ENCODE results near the gene SCAP.
A peak's percentile ranks its signal among the peaks of the same experiment; 100 is the strongest.
"Not testable (repeated sequence)": the region's sequence is repeated elsewhere in the genome, so short reads cannot be mapped to it uniquely, and the experiment has no call there.

Gene SCAP

GRCh38 chr3:47481763-47482162 is 6.0 kb upstream of the SCAP start:
- DNase-seq (ENCODE audit: low read depth in 1 of 2, low spot score in 1 of 2) = not testable (repeated sequence)

- DNase-seq (ENCODE audit: low read depth in 1 of 2, low spot score in 1 of 2) = not testable (repeated sequence)
Measured at GRCh38 chr3:47480267-47480666, 4.5 kb upstream of the SCAP start.

GRCh38 chr3:47479826-47480160 is 4.1 kb upstream of the SCAP start:
- DNase-seq (ENCODE audit: low read depth in 1 of 2, low spot score in 1 of 2) = no peak

GRCh38 chr3:47478022-47478421 is 2.3 kb upstream of the SCAP start:
- no peak for DNase-seq (ENCODE audit: low read depth in 1 of 2, low spot score in 1 of 2)

- no peak for DNase-seq (ENCODE audit: low read depth in 1 of 2, low spot score in 1 of 2)
Measured at GRCh38 chr3:47476644-47477199, 981 bp upstream of the SCAP start.

GRCh38 chr3:47476330-47476626 is 537 bp upstream of the SCAP start:
- DNase-seq (ENCODE audit: low read depth in 1 of 2, low spot score in 1 of 2) = no peak

GRCh38 chr3:47475029-47475569 is 642 bp downstream of the SCAP start:
- DNase-seq (ENCODE audit: low read depth in 1 of 2, low spot score in 1 of 2) = peak in 1 of 2 donors; percentile 10

- no peak for DNase-seq (ENCODE audit: low read depth in 1 of 2, low spot score in 1 of 2)
Measured at GRCh38 chr3:47473391-47473790, 2.4 kb downstream of the SCAP start.

- no peak for DNase-seq (ENCODE audit: low read depth in 1 of 2, low spot score in 1 of 2)
Measured at GRCh38 chr3:47469616-47470015, 6.1 kb downstream of the SCAP start.

- DNase-seq (ENCODE audit: low read depth in 1 of 2, low spot score in 1 of 2) = not testable (repeated sequence)
Measured at GRCh38 chr3:47468315-47468714, 7.4 kb downstream of the SCAP start.

GRCh38 chr3:47464588-47464987 is 11.2 kb downstream of the SCAP start:
- no peak for DNase-seq (ENCODE audit: low read depth in 1 of 2, low spot score in 1 of 2)

- DNase-seq (ENCODE audit: low read depth in 1 of 2, low spot score in 1 of 2) = not testable (repeated sequence)
Measured at GRCh38 chr3:47459534-47460085, 16.1 kb downstream of the SCAP start.

- no peak for DNase-seq (ENCODE audit: low read depth in 1 of 2, low spot score in 1 of 2)
Measured at GRCh38 chr3:47456984-47457383, 18.8 kb downstream of the SCAP start.

GRCh38 chr3:47455806-47456452 is 19.8 kb downstream of the SCAP start:
- no peak for DNase-seq (ENCODE audit: low read depth in 1 of 2, low spot score in 1 of 2)

GRCh38 chr3:47452453-47453215 is 23.1 kb downstream of the SCAP start:
- DNase-seq (ENCODE audit: low read depth in 1 of 2, low spot score in 1 of 2) = no peak

GRCh38 chr3:47444103-47444502 is 31.6 kb downstream of the SCAP start:
- no peak for DNase-seq (ENCODE audit: low read depth in 1 of 2, low spot score in 1 of 2)

GRCh38 chr3:47443611-47443995 is 32.1 kb downstream of the SCAP start:
- no peak for DNase-seq (ENCODE audit: low read depth in 1 of 2, low spot score in 1 of 2)

GRCh38 chr3:47441796-47442551 is 33.8 kb downstream of the SCAP start:
- DNase-seq (ENCODE audit: low read depth in 1 of 2, low spot score in 1 of 2) = no peak

- DNase-seq (ENCODE audit: low read depth in 1 of 2, low spot score in 1 of 2) = no peak
Measured at GRCh38 chr3:47440131-47440530, 35.6 kb downstream of the SCAP start.

GRCh38 chr3:47436180-47436579 is 39.6 kb downstream of the SCAP start:
- no peak for DNase-seq (ENCODE audit: low read depth in 1 of 2, low spot score in 1 of 2)

- DNase-seq (ENCODE audit: low read depth in 1 of 2, low spot score in 1 of 2) = no peak
Measured at GRCh38 chr3:47434849-47435248, 40.9 kb downstream of the SCAP start.

All from activated CD4-positive, alpha-beta T cell treated with anti-CD3 and anti-CD28 coated beads, Interleukin-2, amount 50 U/mL, for 24 hours (primary cell).